ENCODE data around the gene TLR5. TPM values are rescaled to one million over a fixed set of nuclear protein-coding genes. Genes with fewer than 3 reads are reported as not detected.
A peak's percentile ranks its signal among the peaks of the same experiment; 100 is the strongest.

The TLR5 gene
- total RNA-seq, 3 donors from 2014 or later (not counting 1 experiment from before 2014, with no cell fraction given) = 0.24 to 0.41 (median 0.33) TPM

DNA sequence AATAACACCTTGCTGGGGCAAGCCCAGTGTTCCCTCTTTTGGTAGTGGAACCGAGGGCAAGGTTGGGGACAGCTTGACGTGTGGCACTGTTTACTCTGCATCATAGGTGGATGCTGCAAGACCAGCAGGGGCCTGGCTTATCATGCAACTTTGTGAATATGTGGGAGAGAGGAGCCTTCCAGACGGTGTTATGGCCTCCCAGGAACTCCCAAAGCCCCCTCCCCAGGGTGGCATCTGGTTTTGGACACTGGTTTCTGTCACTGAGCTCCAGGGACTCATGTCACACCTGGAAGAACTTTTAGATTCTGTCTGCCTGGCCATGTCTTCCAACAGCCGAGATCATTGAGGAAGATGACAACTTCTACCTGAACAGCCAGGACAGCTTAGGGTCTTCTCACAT lies 1.4 kb upstream of the TLR5 start:
- Histone ChIP-seq H3K9me3 (ENCODE audit: control insufficient read depth, insufficient read depth, low read length) (no peaks in the 10 kb centered on the region), H3K4me3 (ENCODE audit: low read length) (no peak overlapping the region), H3K27me3 (ENCODE audit: control insufficient read depth, insufficient read depth, low read length) (no peaks in the 10 kb centered on the region), H3K36me3 (ENCODE audit: control insufficient read depth, insufficient read depth, low read length) (no peaks in the 10 kb centered on the region), H3K4me1 (ENCODE audit: control insufficient read depth, insufficient read depth, low read length) (peaks cover 23% of the 10 kb centered on the region), H3K27ac (ENCODE audit: low read length) (no peak overlapping the region)
- Mint-ChIP-seq H3K4me3 (no peak overlapping the region), H3K27me3 (ENCODE audit: low read depth in 2 of 2) (peaks cover 17 to 25% of the 10 kb centered on the region in 2 donors), H3K27ac (peak overlapping the region in 1 of 2 donors; percentile 80), H3K9me3 (no peaks in the 10 kb centered on the region), H3K36me3 (peaks cover 6% of the 10 kb centered on the region), H3K4me1 (peaks cover 10 to 17% of the 10 kb centered on the region in 2 donors)
- no peak for DNase-seq
- TF ChIP-seq, protein P1, sequence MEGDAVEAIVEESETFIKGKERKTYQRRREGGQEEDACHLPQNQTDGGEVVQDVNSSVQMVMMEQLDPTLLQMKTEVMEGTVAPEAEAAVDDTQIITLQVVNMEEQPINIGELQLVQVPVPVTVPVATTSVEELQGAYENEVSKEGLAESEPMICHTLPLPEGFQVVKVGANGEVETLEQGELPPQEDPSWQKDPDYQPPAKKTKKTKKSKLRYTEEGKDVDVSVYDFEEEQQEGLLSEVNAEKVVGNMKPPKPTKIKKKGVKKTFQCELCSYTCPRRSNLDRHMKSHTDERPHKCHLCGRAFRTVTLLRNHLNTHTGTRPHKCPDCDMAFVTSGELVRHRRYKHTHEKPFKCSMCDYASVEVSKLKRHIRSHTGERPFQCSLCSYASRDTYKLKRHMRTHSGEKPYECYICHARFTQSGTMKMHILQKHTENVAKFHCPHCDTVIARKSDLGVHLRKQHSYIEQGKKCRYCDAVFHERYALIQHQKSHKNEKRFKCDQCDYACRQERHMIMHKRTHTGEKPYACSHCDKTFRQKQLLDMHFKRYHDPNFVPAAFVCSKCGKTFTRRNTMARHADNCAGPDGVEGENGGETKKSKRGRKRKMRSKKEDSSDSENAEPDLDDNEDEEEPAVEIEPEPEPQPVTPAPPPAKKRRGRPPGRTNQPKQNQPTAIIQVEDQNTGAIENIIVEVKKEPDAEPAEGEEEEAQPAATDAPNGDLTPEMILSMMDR (IDR thresholded peaks at IDR 0.05) = no peak
- intact Hi-C loops (cut with micrococcal nuclease) = no loop called here
- WGBS (ENCODE audit: insufficient coverage) = 87% methylated on average over 4 of the region's 4 CpGs
- no peak for ATAC-seq

DNA sequence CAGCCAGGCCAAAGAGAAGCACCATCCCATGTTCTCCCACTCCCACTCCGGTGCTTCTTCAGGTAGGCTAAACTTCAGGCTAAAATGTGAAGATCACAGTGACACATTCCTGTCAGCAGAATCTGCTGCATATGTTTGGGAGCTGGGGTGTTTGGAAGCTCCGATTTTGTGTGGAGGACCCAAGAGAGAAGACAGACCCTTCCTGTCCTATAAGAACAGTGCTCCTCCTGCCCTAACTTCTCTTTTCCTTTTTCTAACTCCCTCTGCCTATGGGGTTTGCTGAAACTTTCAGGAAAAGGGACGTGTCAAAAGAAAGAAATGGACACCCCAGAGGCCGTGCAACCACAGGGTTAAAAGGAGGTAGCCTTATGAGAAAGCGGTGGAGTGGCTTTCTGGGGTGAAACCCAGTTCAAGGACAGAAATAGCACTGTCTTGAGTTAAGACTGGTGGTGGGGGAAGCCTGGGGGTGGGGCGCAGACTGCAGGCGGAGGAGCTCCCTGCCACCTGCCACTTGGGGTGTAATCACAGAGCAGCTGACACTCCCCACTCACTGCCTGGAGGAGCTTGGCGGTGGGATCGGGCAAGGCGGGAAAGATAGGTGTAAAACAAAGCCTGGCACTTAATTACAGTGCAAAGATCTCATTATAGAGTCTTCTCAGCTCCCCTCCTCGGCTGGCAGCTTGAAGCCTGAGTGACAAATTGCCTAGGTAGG lies 645 bp upstream of the TLR5 start:
- peak; percentile 9 to 40 (median 11) for ATAC-seq
- peak overlapping the region; percentile 69 for H3K4me3 Mint-ChIP-seq
- peaks cover 6% of the 10 kb centered on the region for H3K36me3 Mint-ChIP-seq
- H3K27me3 Mint-ChIP-seq (ENCODE audit: low read depth in 2 of 2) = peaks cover 18 to 25% of the 10 kb centered on the region in 2 donors
- H3K4me1 Mint-ChIP-seq = peaks cover 10 to 17% of the 10 kb centered on the region in 2 donors
- peak; percentile 23 to 63 for DNase-seq
- WGBS (ENCODE audit: insufficient coverage) = 49% methylated on average over 10 of the region's 11 CpGs
- H3K4me3 ChIP-seq (ENCODE audit: low read length) = peak overlapping the region; percentile 42
- intact Hi-C loops (cut with micrococcal nuclease) = no loop called here
- H3K4me1 ChIP-seq (ENCODE audit: control insufficient read depth, insufficient read depth, low read length) = peaks cover 23% of the 10 kb centered on the region
- H3K27ac ChIP-seq (ENCODE audit: low read length) = no peak overlapping the region
- H3K27me3 ChIP-seq (ENCODE audit: control insufficient read depth, insufficient read depth, low read length) = no peaks in the 10 kb centered on the region
- no peaks in the 10 kb centered on the region for H3K9me3 Mint-ChIP-seq
- peak overlapping the region in 1 of 2 donors; percentile 80 for H3K27ac Mint-ChIP-seq
- H3K36me3 ChIP-seq (ENCODE audit: control insufficient read depth, insufficient read depth, low read length) = no peaks in the 10 kb centered on the region
- TF ChIP-seq, protein P1 (IDR thresholded peaks at IDR 0.05) = no peak
- H3K9me3 ChIP-seq (ENCODE audit: control insufficient read depth, insufficient read depth, low read length) = no peaks in the 10 kb centered on the region

- Histone ChIP-seq H3K27me3 (ENCODE audit: control insufficient read depth, insufficient read depth, low read length) (no peaks in the 10 kb centered on the region), H3K4me3 (ENCODE audit: low read length) (no peak overlapping the region), H3K36me3 (ENCODE audit: control insufficient read depth, insufficient read depth, low read length) (no peaks in the 10 kb centered on the region), H3K9me3 (ENCODE audit: control insufficient read depth, insufficient read depth, low read length) (no peaks in the 10 kb centered on the region), H3K4me1 (ENCODE audit: control insufficient read depth, insufficient read depth, low read length) (peaks cover 23% of the 10 kb centered on the region), H3K27ac (ENCODE audit: low read length) (no peak overlapping the region)
- Mint-ChIP-seq H3K4me3 (peak overlapping the region; percentile 35), H3K27ac (no peak overlapping the region), H3K4me1 (peaks cover 10 to 17% of the 10 kb centered on the region in 2 donors), H3K27me3 (ENCODE audit: low read depth in 2 of 2) (peaks cover 19 to 22% of the 10 kb centered on the region in 2 donors), H3K9me3 (no peaks in the 10 kb centered on the region), H3K36me3 (peaks cover 6% of the 10 kb centered on the region)
- ATAC-seq = no peak
- TF ChIP-seq, protein P1 (IDR thresholded peaks at IDR 0.05) = no peak
- peak in 1 of 2 donors; percentile 15 for DNase-seq
- WGBS (ENCODE audit: insufficient coverage) = 96% methylated on average over 10 of the region's 11 CpGs
- intact Hi-C loops (cut with micrococcal nuclease) = no loop called here
These were observed 779 bp downstream of the TLR5 start for GRCh38 chr1:223142269-223142668.

Data from natural killer cell (primary cell).